HUDEP-2 (cell line): ENCODE results near the gene EXOC3L2.

ENCODE experiments used
- DNase-seq, 76 experiments: peaks; one replicate each; lab custom pipeline; 2025; ENCODE audit not compliant: unreplicated experiment in 76 of 76; lab: John Stamatoyannopoulos, UW

Gene EXOC3L2

GRCh38 chr19:45224645-45225044, 20.6 kb downstream of the EXOC3L2 start:
- DNase-seq, result no peak

GRCh38 chr19:45223879-45224278, 21.3 kb downstream of the EXOC3L2 start:
- no peak for DNase-seq

- no peak for DNase-seq
Measured at GRCh38 chr19:45222724-45223123, 22.5 kb downstream of the EXOC3L2 start.

- DNase-seq, result no peak
Measured at GRCh38 chr19:45218911-45219743, 26.1 kb downstream of the EXOC3L2 start.

GRCh38 chr19:45218426-45218825, 26.8 kb downstream of the EXOC3L2 start:
- DNase-seq, result no peak

GRCh38 chr19:45217957-45218334, 27.3 kb downstream of the EXOC3L2 start:
- no peak for DNase-seq

DNA sequence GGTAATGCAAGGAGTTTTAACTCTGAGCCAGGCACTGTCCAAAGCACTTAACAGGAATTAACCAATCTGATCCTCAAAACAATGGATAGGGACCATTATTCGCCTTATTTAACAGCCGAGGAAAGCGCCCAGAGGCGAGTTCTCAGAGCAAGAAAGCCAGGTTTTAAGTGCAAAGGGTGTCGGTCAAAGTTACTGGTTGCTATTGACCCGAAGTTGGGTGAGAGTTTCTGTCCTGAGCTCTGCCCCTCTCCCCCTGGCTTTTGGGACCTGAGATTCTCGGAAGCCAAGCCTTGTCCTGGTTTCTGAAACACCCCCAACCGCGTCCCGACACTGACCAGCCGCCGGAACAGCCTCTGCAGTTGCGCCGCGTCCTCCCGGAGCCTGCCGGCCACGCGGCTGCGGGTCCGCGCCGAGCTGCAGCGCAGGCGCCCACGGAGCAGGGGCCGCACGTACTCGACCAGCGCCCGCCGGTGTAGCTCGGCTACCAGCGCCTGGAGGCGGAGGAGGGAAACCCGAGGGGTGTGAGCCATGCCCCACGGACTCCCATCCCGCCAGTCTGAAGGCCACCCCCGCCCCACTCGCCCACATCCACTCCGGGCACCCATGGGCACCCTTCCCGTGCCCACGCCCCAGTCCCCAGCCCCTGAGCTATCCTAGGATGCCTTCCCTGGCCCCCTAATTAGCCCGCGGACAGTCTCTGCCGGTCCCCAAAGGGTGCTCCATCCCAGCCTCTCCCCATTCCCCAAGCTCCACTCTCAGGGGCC, 27.8 kb downstream of the EXOC3L2 start:
- no peak for DNase-seq

DNA sequence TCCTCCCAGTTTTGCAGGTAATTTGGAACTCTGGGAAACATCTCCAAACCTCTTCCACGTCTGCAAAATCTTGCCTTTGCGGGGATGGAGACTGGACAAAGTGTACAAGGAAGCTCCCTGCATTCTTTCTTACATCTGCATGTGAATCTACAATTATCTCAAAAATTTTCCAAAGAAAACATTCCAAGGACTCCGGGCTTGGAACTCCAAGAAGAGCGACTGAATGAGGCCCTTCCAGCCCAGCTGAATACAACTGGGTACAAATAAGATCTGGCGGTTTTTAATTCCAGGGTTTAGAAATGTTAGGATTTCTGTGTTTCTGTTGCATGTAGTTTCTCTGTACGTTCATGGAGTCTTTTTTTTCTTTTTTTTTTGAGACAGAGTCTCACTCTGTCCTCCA, 28.5 kb downstream of the EXOC3L2 start:
- DNase-seq, result no peak

DNA sequence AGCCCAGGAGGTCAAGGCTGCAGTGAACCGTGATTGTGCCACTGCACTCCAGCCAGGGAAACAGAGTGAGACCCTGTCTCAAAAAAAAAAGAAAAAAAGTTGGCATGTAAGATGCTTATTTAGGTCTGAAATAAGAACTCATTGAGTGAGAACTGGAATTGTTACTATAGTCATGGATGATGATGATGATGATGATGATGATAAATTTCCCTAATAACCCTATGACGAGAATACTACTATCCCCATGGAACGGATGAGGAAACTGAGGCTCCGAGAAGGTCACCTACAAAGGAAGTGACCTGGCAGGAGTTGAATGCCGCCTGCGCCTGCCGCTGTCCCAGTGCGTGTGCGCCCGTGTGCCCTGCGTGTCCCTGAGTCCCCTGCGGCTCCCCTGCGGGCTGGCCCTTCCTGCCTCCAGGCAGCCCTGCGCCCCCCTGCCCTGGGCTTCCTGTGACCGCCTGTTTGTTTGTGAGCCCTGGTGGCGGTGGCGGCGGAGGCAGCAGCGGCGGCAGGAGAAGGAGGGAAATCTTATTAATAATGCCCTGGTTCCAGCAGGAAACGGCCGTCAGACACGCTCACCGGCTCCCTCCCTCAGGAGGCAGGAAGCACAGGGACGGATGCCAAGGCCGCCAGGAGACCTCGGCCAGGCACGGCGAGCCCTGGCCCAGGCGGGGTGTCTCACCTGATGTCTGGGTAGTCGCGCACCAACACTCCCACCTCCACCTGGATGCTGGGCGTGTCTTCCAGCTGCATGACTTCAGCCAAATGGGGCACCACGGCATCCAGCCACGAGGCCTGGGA, 29.6 kb downstream of the EXOC3L2 start:
- no peak for DNase-seq

DNA sequence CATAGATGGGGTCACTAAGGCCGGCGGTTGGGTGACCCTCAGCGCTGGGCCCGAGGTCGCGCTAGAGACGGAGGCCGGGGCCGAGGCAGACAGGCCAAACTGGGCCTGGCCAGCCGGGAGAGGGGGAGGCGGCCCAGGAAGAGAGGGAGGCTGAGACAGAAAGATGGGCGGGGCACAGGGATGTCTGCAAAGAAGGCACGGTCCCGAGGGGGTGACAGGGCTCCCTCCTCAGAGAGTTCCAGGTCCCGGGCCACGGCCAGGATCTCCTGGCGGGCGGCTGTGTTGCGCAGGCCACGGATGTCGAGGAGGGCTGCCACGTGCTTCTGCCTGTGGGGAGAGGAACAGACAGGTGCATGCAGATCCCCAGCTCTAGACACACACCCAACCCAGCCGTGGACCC, 32.2 kb downstream of the EXOC3L2 start:
- no peak for DNase-seq

DNA sequence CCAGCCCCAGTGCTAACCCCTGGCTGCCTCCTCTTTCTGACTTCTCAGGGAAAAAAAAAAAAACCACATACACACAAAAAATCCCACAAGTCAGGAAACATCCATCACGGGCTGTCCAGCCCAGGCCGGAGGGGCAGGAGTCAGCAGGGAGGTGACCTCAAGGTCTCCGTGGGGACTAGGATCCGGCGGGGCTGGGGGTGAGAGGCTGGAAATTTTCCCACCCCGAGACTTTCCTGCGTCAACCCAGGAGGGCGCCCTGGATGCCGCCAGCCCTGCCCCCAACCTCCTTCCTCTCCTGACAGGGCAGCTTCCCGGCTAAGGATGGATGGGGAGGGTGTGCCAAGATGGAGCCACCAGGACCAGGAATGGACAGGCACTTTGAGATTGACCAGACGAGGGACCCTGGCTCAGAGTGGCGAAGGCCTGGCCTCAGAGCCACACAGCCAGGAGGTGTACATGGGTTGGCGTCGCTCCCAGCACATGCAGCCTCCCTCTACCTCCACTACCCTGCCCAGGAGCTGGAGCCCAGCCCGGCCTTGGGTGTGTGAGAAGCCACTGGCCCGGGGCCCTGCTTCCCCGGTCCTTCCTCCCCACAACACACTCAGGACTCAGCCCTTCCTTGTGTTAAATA, 33.3 kb downstream of the EXOC3L2 start:
- peak in 20 of 76 experiments; percentile 12 to 61 (median 20) for DNase-seq

- no peak for DNase-seq
Measured at GRCh38 chr19:45206328-45206727, 38.9 kb downstream of the EXOC3L2 start.

DNA sequence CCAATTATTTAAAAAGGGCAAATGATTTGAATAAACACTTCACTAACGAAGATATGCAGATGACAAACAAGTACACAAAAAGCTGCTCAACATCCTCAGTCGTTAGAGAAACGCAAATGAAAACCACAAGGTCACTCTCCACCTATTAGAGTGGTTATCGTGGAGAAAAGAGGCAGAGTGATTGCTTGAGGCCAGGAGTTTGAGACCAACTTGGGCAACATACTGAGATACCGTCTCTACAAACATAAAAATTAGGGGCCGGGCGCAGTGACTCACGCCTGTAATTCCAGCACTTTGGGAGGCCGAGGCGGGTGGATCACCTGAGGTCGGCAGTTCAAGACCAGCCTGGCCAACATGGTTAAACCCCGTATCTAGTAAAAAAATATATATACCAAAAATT, 39.4 kb downstream of the EXOC3L2 start:
- no peak for DNase-seq

DNA sequence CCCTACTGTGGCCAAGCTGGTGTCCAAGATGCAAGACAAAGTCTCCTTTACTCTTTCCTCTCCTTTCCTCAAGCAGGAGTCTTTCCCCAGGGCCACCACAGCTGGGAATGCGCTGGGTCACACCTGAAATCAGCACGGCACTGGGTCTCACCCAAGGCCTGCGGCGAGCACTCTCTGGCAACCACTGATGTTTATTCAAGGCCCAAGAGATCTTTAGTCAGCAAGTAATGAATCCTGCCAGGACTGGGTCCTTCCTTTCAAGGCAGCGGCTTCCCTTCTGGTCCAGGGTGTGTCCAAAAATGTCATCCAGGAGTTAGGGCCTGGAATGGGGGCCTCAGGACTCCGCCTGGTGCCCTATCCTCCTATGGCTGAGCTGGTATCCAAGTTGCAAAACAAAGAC, 42.6 kb downstream of the EXOC3L2 start:
- DNase-seq, result no peak

- DNase-seq, result peak in 9 of 76 experiments; percentile 7 to 51 (median 24)
Measured at GRCh38 chr19:45200568-45200967, 44.6 kb downstream of the EXOC3L2 start.

DNA sequence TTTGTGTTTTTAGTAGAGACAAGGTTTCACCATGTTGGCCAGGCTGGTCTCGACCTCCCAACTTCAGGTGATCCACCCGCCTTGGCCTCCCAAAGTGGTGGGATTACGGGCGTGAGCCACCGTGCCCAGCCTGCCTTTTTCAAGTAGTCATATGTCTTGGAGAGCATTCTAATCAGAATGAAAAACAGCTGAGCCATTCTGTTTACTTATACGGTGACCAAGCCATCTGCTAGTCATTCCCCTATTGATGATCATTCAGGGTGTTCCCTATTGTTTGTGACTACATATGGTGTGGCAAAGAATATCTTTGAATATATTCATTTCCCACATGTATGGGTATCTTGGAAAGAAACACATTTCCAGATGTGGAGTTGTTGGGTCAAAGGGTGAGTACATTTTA, 49.4 kb downstream of the EXOC3L2 start:
- no peak for DNase-seq

- DNase-seq, result no peak
Measured at GRCh38 chr19:45191375-45191774, 53.8 kb downstream of the EXOC3L2 start.

DNA sequence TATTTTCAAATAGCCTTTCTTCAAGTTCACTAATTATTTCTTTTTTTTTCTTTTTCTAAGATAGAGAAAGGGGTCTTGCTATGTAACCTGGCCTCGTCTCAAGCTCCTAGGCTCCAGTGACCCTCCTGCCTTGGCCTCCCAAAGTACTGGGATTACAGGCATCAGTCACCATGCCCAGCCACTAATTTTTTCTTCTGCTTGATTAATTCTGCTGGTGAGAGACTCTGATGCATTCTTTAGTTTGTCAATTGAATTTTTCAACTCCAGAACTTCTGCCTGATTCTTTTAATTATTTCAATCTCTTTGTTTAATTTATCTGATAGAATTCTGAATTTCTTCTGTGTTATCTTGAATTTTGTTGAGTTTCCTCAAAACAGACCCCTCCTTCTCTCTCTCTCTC, 55.2 kb downstream of the EXOC3L2 start:
- DNase-seq, result no peak

DNA sequence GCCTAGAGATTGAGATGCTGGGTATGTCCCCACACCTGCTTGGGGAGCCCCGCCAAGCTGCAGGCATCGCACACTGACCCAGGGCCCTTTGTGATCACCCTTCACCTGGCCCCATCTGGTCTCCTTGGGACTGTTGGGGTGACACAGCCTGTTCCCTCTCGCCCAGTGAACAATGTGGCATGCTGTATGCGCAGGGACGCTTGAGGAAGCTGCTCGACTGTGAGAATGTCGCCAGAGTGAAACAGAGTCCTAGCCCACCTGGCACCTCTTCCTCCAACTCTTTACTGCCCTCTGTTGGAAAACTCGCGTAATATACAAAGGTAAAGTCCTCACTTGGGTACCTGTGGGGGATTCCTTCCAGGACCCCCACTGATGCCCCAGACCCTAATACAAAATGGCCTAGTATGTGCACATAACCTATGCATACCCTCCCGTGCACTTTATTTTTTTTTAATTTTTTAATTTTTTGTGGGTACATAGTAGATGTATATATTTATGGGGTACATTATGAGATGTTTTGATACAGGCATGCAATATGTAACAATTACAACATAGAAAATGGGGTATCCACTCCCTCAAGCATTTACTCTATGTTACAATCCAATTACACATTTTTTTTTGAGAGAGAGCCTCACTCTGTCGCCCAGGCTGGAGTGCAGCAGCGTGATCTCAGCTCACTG, 57.6 kb downstream of the EXOC3L2 start:
- peak in 7 of 76 experiments; percentile 9 to 31 (median 18) for DNase-seq
